HCT116 (cell line): ENCODE data around the gene RARG.

Source experiments
- POLR2A ChIP-seq: IDR thresholded peaks from 2 replicates; pipeline ENCODE4 v1.7.0; 2011; ENCODE audit warnings: borderline replicate concordance; ENCODE audit not compliant: insufficient read depth, insufficient read length; ENCODE audit errors: extremely low read depth
- POLR2AphosphoS5 ChIP-seq: IDR thresholded peaks from 2 replicates; pipeline ENCODE4 v1.6.1; 2011; ENCODE audit warnings: mild to moderate bottlenecking, low read depth, low read length, moderate library complexity

- TF ChIP-seq POLR2A, result no peak
- no peak for TF ChIP-seq POLR2AphosphoS5
Measured at GRCh38 chr12:53219292-53219955, 12.6 kb downstream of the RARG start.
